ENCODE results near the gene EMSY.
"Not testable (repeated sequence)": the region's sequence is repeated elsewhere in the genome, so short reads cannot be mapped to it uniquely, and the experiment has no call there.

Gene EMSY

DNA sequence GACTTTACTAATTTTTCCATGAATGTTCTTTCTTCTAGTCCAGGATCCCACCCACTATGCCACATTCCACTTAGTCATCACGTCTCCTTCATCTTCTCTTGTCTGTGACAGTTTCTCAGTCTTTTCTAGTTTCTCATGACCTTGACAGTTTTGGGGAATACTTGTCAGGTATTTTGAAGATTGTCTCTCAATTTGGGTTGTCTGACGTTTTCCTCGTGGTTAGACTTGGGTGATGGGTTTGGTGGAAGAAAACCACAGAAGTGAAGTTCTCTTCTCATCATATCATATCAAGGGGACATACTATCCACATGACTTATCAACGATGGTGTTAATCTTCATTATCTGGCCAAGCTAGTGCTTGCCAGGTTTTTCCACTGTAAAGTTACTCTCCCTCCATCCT lies 123.3 kb downstream of the EMSY start:
- no peak for DNase-seq (ENCODE audit: low read depth)

DNA sequence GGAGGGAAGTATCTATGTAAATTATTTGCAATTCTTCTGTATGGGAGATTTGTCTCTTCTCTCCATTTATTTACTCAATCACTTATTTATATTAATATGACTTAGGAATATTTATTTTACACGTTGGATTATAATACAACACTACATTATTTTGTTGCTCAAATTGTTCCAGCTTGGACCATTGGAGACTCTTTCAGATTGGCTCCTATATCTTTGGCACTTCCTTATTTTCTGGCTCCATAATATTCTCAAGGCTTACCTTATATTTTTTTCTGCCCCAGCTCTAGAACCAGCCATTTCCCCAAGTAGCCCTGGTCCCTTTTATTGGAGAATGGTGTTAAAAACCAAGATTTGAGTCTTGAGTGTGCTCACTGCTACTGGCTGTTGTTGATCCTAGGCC lies 123.8 kb downstream of the EMSY start:
- no peak for DNase-seq (ENCODE audit: low read depth)

DNA sequence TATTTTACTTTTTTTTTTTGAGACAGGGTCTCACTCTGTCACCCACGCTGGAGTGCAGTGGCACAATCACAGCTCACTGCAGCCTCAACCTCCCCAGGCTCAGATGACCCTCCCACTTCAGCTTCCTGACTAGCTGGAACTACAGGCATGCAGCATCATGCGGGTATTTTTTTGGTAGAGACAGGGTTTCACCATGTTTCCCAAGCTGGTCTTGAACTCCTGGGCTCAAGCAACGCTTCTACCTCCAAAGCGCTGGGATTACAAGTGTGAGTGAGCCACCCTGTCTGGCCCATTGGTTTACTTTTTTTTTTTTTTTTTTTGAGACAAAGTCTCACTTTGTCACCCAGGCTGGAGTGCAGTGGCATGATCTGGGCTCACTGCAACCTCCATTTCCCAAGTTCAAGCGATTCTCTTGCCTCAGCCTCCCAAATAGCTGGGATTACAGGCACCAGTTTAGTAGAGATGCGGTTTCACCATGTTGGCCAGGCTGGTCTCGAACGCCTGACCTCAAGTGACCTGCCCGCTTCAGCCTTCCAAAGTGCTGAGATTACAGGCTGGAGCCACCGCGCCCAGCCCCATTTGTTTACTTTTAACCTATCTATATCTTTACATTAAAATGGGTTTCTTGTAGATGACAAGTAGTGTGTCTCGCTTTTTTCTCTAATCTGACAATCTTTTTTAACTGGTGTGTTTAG lies 127.5 kb downstream of the EMSY start:
- DNase-seq (ENCODE audit: low read depth) = not testable (repeated sequence)

DNA sequence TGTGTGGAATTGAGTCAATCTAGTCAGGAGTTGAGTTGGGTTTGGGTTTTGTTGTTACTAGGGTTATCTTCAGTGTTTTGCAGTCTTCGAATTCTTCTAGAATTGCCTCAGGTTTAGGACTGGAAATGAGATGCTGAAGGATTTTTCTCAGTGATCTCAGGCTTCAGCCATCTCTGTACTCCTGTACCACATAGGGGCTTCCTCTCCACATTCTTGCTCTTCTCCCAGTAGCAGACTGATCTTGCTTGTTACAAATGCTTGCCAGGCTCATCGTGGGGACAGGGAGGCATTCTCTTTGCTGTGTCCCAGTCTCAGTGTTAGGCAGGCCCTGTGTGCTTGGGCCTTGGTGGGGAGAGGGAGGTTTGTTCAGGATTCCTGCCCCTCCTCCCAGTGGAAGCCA lies 129.6 kb downstream of the EMSY start:
- DNase-seq (ENCODE audit: low read depth) = no peak

DNA sequence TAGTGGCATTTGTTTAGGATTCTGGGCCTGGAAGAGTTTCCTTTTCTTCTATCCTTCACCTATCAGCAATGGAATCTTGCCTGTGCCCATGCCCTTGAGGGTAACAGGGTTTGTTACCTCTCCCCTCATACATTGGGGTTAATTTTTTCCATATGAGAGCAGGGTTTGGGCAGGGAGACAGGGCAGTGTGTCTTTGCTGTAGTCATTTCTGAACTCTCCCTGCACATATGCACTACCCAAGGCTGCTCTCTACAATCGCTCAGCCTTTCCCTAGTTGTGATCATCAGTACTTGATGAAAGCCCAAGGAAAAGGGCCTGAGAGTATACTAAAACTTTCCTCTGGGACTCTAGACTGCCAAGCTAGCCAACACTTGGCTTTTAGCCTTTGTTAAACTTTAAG lies 130.1 kb downstream of the EMSY start:
- no peak for DNase-seq (ENCODE audit: low read depth)

DNA sequence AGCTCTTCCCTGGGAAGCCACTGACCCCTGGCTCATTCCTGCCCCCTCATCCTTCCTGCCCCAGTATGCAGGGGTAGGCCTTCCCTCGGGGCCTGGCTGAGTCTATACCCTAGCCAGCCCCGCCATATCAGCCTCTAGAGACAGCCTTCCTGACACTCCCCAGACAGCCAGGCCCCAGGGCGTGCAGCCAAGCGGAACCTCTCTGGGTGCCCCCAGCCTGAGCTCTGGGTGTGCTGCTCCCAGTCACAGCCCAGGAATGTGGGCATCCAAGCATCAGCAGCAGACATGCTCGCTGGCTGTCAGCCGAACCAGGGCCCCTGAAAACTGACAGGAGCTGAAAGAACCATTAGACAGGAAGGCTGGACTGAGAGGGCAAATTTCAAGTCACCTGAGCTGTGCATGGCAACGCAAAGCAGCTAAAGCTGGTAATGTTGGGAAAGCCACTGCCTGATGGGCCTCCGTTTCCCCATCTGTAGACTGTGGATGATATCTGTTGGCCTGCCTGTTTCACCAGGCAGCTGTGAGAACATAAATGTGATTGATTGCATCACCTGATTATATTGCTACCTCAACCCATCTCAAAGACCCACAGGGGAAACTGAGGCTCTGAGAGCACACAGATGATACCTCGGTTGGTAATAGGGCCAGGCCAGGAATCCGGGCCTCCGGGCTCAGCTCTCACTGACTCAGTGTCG lies 132.6 kb downstream of the EMSY start:
- no peak for DNase-seq (ENCODE audit: low read depth)

DNA sequence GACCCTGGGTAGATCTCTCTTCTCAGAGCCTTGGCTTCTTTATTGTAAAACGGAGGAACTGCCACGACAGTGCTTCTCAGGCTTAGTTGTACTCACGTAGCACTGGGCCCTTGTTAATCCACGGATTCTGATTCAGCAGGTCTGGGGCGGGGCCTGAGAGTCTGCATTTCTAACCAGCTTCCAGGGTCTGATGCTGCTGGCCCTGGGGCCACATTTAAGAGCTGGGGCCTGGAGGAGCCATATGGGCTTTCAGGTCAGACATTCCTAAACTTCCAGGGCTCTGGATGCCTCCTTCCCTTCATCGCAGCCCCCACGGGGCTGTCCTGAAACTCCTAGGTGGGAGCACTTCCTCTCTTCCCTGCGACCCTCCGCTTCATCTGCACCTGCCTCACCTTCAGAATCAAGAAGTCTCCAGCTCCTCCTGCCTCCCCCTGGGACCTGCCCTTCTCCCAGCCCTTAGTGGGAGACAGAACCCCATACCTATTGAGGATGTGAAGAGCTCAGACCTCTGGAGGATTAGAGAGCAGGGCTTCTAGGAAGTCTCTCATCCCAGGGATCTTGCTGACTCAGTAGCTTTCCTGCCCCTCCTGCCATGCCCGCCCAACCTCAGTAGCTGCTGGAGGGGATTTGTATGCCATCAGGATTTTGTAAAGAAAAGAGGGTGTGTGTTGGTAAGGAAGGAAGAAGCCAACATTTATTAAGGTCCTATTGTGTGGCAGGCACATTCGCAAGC lies 133.3 kb downstream of the EMSY start:
- DNase-seq (ENCODE audit: low read depth) = no peak

DNA sequence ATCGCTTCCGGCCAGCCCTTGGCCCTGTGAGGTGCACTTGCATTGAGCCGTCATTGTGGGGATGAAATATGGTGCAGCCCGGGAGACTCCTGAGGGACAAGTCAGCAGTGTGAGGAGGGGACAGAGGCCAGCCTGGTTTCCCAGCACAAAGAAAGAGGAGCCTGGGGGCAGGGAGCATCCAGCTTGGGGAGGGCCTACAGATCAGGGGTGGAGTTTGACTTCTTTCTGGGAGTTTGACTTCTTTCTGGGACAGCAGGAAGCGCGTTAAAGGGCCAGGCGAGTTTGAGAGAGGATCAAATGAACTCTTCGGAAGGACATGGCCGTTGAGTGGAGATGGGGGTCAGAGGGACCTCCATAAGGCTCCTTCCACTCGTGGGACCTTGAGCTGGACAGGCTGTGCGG lies 133.8 kb downstream of the EMSY start:
- no peak for DNase-seq (ENCODE audit: low read depth)

DNA sequence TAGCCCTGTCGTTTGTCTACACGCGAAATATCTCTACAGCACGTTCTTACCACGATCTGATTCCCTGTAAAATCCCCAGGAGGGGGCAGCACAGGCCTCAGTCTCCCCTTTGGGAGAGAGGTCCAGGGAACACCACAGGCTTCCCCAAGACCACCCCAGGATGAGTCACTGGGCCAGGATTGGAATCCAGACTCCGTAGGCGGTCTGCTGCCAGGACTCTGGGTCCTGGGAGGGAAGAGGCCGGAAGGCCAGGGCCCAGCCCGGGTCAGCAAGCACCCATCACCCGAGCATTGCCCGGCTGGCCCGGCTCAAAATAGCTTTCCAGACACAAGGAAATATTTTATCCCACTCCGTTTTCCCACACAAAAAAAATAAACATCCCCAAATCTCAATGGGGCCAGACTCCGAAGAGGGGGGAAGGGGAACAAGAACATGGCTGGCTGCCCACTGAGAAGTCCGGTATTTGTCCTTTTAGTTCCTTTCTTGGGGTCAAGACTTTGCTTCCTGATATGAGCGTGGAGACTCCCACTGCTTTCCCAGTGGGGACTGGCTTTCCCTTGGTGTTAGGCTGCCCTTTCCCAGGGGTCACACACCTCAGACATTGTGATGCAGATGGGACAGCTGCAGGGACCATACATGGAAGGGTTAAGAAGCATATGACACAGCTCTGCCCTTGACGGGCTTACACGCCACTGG lies 134.4 kb downstream of the EMSY start:
- no peak for DNase-seq (ENCODE audit: low read depth)

DNA sequence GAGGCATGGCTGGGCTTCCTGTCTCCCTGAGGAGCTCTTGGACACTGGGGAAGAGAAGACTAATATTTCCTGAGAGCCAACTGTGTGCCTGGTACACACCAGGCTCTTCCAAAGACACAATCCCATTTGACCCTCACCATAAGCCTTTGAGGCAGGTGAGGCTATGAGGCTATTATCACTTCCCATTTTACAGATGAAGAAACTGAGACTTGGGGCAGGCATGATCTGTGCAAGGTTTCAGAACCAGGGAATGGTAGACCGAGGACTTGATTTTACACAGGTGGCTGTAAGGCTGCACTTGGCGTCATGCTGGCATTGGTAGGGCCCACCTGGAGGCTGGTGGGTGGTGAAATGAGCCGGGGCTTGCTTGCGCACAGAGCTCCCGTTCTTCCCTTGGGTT lies 134.9 kb downstream of the EMSY start:
- DNase-seq (ENCODE audit: low read depth) = no peak

DNA sequence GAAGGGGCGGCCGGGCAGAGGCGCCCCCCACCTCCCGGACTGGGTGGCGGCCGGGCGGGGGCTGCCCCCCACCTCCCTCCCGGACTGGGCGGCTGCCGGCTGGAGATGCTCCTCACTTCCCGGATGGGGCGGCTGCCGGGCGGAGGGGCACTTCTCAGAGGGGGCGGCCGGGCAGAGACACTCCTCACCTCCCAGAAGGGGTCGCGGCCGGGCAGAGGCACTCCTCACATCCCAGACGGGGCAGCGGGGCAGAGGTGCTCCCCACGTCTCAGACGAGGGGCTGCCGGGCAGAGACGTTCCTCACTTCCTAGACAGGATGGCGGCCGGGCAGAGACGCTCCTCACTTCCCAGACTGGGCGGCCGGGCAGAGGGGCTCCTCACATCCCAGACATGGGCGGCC lies 137.7 kb downstream of the EMSY start:
- DNase-seq (ENCODE audit: low read depth) = not testable (repeated sequence)

DNA sequence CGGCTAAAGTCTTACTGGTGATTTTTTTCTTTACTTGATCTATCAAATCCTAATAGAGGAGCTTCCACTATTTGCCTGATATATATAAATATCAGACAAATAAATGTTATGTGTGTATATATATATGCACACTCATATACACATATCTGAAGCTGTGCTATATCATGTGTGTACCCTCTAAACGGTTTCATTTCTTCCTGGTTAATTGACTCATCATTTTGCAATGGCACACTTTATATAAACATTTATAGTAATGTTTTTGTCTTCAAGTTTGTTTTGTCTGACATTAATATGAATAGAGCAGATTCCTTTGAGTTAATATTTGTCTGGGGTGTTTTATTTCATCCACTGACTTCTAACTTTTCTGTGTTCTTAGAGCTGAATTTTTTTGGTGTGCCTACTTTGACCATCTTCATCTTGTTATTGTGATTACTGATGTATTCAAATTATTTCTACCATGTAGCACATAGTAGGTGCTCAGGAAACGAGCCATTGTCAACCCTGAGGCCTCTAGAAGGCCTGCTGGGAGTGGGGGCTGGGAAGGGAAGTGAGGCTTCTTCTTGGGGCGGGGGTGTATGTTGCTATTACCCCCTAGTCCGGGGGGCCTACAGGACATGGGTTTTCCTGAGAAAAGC lies 143.1 kb downstream of the EMSY start:
- DNase-seq (ENCODE audit: low read depth) = no peak

DNA sequence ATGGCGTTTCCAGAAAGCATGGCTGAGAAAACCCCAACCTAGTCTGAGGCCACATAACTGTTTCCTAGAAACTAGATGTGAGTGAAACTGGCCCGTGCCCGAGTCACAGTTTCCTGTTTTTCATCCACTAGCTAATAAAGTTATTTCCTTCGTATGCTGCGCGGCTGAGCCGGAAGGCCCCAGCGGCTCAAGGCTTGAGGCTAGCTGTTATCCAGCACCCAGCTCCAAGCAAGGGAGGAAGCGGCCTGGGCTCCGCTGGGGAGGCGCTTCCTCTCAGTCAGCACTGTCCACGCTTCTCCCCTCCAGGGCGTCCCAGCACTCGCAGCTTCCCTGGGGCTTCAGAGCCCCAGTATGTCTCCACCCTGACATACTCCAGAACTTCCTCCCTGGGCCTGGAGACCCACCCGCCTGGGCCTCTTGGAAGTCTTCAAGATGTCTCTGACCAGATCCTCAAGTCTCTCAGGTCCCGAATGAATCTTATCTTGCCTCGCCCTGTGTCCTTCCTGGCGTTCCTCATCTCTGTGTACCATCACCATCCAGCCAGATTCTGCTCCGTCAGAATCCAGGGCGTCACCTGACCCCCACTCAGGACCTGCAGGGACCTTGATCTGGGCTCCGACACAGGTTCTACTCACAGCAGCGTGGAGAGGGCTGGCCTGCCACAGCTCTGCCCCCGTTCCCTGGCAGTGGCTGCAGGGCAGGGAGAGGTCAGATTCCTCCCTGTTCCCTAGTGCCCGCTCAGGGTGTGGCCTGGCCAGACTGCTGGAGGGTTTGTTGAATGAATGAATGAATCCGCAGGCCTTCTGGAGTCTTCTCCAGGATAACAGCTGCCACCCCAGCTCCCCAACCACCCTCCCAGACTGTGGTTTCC lies 143.9 kb downstream of the EMSY start:
- DNase-seq (ENCODE audit: low read depth) = peak; percentile 16

DNA sequence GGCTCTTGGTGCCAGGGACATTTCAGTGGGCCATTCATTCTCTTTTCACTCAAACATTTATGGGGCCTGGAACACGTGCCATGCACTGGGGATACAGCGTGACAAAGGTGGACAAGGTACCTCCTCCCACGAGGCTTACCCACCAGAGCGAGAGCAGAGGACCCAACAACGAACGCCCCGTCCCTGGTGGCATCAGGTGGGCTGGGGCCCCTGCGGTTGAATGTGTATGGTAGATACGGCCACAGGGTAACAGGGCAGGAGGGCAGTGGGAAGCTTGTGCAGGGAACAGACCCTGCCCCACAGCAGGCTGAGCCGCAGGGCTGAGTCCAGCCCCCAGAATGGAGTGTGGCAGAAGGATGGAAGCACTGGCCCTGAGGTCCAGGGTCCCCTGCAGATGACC lies 144.7 kb downstream of the EMSY start:
- DNase-seq (ENCODE audit: low read depth) = no peak

DNA sequence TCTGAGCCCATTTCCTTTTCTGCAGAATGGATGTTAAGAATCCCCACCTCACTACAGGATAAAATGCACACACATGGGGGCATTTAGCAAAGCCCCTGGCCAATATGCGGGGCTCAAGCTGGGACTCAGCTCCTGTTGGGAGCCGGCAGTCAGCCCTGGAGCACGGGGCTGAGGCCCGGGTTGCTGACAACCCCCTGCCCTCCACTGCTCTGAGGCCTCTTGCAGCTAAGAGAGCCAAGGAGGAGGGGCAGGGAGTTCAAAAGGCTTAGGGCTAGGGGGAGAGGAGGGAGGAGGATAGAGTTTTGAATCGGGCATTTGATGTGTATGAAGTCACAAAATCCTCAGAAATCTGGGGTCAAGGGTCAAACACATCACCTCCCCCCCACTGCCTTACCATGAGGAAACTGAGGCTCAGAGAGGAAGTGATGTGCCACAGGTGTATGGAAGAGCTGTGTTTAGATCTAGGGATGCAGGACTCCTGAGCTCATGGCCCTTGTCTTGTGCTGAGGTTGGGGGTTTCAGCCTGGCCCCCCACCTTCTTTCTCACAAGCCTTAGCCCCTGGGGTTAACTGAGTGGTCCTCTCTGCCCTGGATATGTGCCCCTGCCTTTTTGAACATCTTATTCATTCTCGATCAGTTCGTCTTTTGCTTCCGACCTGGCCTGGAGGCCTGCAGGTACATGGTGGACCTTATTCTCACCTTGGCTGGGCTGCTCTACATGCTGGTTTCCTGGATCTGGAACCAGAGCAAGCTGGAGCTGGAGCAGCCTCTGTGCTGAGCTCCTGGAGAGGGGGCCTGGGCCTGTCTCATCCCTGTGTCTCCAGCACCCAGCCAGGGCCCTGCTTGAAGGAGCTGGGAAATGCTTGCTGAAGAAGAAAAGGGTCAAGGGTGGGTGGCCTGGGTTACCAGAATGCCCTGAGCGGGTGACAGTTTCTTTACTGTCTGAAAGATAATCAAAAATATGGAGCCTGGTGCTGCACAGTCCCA lies 145.4 kb downstream of the EMSY start:
- no peak for DNase-seq (ENCODE audit: low read depth)

DNA sequence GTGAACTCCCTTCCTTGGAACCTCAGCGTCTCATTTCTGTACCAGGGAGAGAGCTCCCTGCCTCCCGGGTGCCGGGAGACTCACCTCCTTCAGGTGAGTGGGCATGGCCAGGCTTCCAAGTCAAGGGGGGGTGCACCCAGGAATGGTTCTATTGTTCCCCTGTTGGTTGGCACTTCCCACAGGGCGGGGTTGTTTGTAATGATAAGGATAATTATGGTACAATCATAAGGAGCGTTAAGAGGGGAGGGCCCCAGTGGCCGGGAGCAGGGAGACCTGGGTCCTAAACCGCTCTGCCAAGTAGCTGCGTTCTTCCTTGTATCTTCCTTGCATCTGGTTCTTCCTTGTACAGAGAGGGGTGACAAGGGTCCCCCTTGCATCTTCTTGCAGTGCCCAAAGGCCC lies 146.6 kb downstream of the EMSY start:
- DNase-seq (ENCODE audit: low read depth) = no peak

DNA sequence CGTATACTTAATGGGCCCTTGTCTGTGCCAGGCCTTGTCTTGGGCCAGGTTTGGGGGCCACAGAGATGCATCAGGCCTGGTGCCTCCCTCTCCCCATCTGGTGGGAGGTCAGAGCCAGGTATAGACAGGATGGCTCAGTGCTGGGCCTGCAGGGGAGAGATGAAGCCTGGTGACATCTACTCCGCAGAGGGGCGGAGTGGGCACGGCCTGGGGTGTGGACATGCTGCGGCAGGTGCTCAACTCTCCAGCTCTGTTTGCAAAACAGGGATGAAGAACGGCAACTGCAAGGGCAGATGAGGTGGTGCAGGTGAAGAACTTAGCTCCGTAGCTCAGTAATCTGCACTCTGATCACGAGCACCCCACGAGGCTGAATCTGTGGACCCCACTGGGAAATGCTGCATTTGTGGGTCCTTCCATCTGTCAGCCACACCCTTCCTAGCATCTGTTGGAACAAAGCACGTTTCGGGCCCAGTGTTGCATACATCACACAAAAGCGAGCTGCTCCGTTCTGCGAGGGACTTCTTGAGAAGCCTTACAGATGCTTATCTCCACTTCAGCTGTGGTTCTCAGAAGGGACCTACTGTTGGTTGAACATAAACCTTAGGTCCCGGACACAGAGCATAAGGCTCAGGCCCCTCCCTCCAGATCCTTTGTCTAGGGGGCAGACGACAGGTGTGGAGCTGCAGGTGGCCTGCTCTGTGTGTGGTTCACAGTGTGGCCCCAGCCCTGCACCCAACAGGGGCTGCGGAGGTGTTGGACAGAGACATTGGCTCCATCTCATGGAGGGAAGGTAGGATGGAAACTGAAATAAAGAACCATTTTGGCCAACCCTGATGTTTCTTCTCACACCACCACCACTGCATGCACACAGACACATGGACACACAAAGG lies 147.5 kb downstream of the EMSY start:
- DNase-seq (ENCODE audit: low read depth) = no peak

DNA sequence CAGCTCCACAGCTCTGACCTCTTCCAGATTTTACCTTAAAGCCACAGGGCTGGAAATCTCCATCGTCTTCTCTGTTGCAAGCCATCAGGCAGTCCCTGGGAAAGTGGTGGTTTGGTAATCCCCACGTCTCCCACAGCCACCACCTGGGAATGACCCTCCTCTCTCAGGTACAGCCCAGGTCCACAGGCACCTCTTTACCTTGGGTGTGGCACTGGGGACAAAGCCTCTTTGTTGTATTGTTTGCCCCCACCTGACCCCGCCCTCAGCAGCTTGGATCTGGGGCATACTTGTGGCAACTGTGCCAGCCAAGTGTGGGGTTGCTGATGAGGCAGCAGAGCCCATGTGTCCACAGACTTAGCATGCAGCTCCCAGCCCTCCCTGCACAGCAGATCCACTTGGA lies 148.1 kb downstream of the EMSY start:
- DNase-seq (ENCODE audit: low read depth) = no peak

DNA sequence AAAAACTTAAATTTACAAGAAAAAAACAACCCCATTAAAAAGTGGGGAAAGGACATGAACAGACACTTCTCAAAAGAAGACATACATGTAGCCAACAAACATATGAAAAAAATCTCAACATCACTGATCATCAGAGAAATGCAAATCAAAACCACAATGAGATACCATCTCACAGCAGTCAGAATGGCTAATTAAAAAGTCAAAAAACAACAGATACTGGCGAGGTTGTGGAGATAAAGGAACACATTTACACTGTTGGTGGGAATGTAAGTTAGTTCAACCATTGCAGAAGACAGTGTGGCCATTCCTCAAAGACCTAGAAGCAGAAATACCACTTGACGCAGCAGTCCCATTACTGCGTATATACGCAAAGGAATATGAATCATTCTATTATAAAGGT lies 150.3 kb downstream of the EMSY start:
- not testable (repeated sequence) for DNase-seq (ENCODE audit: low read depth)

Measured in stimulated activated CD8-positive, alpha-beta memory T cell treated with anti-CD3 and anti-CD28 coated beads, Interleukin-7, amount 100 ng/mL, for 24 hours (primary cell).